Measurements from ENCODE around the gene CELSR1. TPM values are rescaled to one million over a fixed set of nuclear protein-coding genes. Genes with fewer than 3 reads are reported as not detected.

CELSR1 gene
- polyA plus RNA-seq, 3 donors = 25.6 to 29.4 (median 29.4) TPM

- no peak for DNase-seq
These were observed 20.5 kb upstream of the CELSR1 start for GRCh38 chr22:46557736-46558480.

DNA sequence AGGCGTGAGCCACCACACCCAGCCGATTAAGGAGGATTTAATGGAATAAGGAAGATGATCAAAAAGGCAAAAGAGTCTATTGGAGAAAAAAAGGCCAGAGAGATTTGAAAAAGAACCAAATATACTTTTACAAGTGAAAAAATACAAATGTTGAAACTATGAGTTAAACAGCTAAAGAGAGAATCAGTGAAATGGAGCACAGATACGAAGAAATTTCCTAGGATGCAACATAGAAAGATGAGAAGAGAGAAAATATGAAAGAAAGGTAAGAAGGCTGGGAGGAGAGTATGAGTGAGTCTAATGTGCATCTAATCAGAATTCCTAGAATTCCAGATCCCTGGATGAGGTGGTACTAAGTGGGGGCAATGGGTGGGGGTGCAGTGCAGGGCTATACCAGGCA lies 19.4 kb upstream of the CELSR1 start:
- no peak for DNase-seq

DNA sequence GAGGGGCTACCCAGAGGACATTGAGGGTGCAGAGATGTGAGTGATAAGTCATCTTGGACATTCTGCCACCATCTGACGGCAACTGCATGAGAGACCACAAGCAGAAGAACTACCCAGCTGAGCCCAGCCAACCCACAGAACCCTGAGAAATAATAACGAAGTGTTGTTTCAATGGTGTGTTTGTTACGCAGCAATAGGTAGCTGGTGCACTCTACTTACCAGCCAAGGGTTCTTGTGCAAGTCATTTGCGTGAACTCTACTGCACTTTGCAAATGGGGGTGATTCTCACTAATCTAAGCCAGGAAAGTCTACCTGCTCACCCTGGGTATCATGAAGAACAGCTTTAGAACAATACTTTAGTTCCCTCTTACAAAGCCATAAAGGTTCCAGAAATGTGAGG lies 15.8 kb upstream of the CELSR1 start:
- no peak for DNase-seq

- DNase-seq = no peak
These were observed 14.6 kb upstream of the CELSR1 start for GRCh38 chr22:46551996-46552395.

DNA sequence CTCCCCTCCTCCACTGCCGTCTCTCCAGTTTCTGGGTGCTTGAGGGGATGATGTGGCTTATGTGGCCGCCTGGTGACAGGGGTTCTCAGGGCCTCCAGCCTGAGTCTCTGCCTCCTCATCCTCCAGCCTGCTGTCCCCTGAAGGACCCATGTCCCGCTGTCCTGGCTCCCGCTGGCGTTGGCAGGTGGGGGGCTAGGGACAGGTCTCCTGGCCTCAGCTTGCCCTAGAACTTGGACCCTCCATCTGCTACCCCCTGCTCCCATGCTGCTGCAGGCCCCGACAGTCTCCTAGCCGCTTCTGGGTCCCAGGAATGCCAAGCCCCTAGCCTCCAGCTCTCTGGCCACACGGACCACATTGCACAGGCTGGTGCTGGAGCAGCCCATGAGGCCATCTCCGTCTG lies 13.9 kb upstream of the CELSR1 start:
- no peak for DNase-seq

DNA sequence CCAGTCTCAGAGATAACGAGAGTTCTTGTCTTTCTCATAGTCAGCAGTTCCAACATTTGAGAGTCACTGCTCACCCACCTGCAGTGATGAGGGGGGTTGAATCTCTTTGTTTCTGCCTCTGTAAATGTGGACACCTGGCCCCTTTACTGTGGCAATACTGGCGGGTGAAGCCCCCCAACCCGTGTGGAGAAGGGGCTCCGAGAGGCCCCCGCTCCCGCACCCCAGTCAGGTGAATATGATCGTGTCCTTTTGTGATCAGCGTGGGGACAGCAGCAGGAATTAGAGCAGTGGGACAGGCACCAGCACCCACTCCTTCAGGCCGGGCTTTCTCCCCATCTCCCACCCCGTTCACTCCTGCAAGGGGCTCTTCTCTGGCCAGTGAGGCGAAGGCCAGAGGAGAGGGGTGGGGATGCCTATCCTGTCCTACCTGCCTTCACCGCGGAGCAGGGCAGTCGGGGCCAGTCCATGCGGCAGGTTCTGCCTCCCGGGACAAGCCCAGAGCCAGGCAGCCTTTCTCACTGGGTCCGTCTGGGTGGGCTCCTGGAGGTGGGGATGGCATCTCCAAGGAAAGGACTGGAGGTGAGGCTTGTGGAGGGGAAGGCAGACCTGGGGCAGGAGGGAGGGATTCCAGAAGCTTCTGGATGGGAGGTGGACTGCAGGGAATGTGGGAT lies 12.7 kb upstream of the CELSR1 start:
- no peak for DNase-seq

DNA sequence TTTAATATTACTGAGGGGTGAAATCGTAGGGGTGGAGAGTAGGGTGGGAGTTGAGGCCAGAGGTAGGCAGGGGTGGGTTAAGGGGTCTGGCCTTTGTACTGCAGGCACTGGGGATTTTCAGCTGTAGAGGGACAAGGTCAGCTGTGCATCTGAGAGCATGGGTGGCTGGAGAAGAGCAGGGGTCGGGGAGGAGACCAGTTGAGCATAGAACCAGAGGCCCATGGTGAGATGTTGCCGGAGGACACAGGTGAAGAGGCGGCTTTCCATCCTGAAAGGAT lies 12.1 kb upstream of the CELSR1 start:
- DNase-seq = no peak

GRCh38 chr22:46547883-46548244 lies 10.4 kb upstream of the CELSR1 start:
- DNase-seq = no peak

DNA sequence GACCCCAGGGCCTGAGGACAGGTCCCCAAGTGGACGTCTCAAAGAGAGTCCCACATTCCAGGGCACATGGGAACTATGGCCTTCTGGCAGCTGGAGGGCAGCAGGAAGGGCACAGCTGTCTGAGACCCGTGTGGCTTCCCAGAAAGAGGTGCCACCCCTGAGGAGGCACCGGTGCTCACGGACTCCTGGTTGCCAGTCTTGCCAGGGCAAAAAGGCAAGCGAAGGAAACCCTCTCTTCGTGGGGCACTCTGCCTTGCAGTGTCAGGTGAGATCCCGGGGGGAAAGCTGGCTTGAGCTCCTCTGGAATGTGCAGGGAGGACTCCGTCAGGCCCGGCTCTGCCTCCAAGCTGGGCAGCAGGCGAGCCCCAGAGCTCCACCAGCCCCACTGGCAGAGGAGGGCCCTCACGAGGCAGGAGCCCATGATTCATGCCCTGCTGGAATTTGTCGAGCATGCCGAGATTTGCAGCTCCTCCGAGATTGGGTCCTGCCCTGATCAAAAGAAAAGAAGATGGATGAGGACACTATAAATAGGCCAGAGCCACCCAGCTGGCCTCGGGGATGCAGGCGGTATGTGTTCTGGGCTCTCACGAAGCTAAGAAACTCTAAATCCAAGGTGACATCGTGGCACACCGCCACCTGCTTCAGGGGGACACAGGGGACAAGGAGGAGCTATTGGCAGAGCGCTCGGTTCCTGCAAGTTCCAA lies 9.9 kb upstream of the CELSR1 start:
- DNase-seq = no peak

- DNase-seq = no peak
These were observed 9.2 kb upstream of the CELSR1 start for GRCh38 chr22:46546466-46547178.

- DNase-seq = no peak
These were observed 7.8 kb upstream of the CELSR1 start for GRCh38 chr22:46545086-46545792.

- DNase-seq = no peak
These were observed 4.9 kb upstream of the CELSR1 start for GRCh38 chr22:46542011-46542985.

GRCh38 chr22:46541536-46541935 lies 4.1 kb upstream of the CELSR1 start:
- DNase-seq = no peak

- no peak for DNase-seq
These were observed 3.5 kb upstream of the CELSR1 start for GRCh38 chr22:46540874-46541273.

DNA sequence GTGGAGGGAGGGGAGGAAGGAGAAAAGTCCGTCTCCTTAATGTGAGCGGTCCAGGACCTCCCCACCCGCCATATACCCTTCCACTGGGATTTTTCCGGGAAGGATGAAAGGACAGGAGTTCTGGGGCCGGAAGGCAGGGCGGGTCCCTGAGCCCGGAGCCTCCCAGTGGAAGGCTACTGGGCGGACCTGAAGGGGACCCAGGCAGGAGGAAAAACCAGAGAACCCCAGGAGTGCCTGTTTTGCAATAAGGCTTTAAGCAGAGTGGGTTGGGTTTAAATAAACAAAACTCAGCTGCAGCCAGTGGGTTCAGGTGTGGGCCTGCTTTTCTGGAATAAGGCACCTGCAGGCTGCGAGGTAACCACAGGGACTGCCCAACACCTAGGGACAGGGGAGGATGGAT lies 1.7 kb upstream of the CELSR1 start:
- no peak for DNase-seq

DNA sequence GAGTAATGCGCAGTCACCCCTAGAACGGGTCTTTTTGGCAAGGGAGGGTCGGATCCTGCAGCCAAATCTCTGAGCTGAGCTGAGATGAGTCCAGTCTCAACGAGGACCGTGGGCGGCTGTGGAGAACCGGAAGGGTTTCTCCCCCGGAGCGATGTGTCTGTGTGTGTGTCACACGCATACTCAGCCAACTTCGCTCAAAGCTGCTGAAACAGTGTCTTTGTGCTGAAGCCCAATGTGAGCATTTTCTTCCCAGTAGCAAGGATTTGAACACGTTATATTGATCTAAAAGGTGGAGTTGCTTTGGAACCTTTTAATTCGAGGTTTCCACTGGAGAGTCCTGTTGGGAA lies 1.4 kb upstream of the CELSR1 start:
- no peak for DNase-seq

- DNase-seq = no peak
These were observed 760 bp upstream of the CELSR1 start for GRCh38 chr22:46537946-46538813.

DNA sequence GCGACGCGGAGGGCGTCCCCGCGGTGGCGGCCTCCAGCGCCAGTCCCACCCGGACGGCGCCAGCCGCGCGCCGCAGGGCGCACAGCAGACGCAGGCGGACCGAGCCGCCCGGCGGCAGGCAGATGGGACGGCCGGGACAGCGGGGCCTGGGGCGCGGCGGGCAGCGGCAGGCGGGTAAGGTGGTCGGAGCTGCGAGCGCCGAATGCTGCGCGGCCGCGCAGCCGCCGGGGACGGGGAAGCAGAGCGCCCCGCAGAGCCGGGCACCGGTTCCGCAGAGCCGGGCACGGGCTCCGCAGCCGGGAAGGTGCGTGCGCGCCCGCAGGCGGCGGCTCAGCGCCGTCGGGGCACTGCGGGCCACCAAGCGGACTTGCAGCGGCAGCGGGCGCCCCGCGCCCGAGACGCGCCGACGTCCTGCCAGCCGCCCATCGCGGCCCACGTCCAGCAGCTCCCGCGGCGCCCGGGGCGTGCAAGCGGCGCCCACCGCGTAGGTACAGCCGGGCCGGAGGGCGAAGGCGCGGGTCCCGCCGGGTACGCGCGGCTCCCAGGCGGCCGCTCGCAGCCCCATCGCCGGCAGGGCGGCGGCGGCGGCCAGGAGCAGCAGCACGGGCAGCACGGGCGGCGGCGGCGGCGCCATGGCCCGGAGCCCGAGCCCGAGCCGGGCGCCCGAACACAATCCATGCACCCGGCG lies 739 bp downstream of the CELSR1 start:
- DNase-seq = no peak

- no peak for DNase-seq
These were observed 1.4 kb downstream of the CELSR1 start for GRCh38 chr22:46535876-46536536.
